Epithelial cell of esophagus (primary cell): Measurements from ENCODE around the gene HIVEP1.
A peak's percentile ranks its signal among the peaks of the same experiment; 100 is the strongest.

Source experiments
- DNase-seq: peaks from one replicate; pipeline ENCODE4 v3.0.0; 2010; ENCODE audit warnings: low read depth
- H3K4me3 ChIP-seq: 2 replicates; pipeline ENCODE4 v1.5.1; 2011; ENCODE audit warnings: mild to moderate bottlenecking, low read length, control low read depth
- CTCF ChIP-seq: IDR thresholded peaks from 2 replicates; pipeline ENCODE4 v1.5.1; 2011; ENCODE audit warnings: low read depth, mild to moderate bottlenecking, low read length, control low read depth, inconsistent platforms; ENCODE audit not compliant: insufficient read depth; ENCODE audit errors: missing control alignments

Gene HIVEP1

GRCh38 chr6:12001706-12002435, 10.2 kb upstream of the HIVEP1 start:
- H3K4me3 ChIP-seq = no peak overlapping the region
- no peak for DNase-seq
- no peak for TF ChIP-seq CTCF

- no peak for DNase-seq
- TF ChIP-seq CTCF = no peak
- no peak overlapping the region for H3K4me3 ChIP-seq
Measured at GRCh38 chr6:12007473-12007872, 4.6 kb upstream of the HIVEP1 start.

DNA sequence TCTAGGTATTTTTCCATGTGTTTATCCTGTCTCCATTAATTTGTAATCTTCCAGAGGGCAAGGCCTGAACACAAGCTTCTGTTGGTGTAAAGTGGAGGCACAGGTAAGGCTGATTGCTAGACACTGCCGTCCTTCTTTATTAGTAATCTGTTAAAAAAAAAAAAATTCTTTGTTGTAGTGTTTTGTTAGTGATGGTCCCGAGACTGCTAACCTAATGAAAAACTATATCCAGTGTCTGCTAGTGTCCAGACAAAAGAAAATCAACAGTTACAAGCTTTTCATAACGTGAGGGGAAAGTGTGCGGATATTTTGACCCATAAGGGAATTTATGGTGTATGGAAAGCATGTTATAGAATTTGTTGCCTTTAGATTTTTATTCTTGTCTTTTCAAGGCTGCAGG, 4.2 kb upstream of the HIVEP1 start:
- TF ChIP-seq CTCF = no peak
- DNase-seq = no peak
- peak overlapping the region; percentile 63 for H3K4me3 ChIP-seq

DNA sequence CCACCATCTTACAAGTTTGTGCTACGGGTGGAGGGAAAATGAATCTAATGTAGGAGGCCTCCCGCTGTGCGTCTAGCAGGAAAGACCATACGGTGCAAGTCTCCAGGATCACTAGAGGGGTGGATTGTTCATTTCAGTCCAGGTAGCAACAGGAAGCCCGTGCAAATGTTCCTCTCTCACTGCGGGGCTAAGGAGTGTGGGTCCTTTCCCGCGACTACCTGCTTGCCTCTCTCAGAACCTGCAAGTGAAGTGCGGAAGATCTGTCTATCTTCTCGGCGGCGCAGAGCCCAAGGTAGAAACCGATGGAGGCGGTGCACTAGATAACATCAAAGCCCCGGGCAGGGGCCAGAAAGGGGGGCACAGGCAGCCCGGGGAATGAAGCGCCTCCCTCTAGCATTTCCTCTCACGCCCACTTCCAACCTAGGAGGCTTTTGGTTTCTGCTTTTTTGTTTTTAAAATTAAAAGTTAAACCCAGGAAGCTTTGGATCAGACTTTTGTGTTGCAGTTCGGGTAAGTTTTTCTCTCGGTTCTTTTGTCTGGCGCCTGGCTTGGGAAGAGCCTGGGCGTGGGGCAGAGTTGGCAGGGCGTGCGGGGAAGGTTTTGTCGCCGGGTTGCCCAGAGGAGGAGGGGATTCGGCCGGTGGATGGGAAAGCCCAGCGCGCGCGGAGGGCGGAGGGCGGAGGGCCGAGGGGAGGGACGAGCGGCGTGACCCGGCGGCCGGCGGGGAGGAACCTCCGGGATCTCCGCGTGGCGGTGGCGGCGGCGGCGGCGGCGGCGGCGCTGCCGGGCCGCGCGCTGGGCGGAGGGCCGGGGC, 3.5 kb upstream of the HIVEP1 start:
- peak overlapping the region; percentile 63 for H3K4me3 ChIP-seq
- peak; percentile 70 for DNase-seq
- no peak for TF ChIP-seq CTCF

GRCh38 chr6:12009180-12009685, 2.9 kb upstream of the HIVEP1 start:
- TF ChIP-seq CTCF = no peak
- no peak for DNase-seq
- peak overlapping the region; percentile 72 for H3K4me3 ChIP-seq

DNA sequence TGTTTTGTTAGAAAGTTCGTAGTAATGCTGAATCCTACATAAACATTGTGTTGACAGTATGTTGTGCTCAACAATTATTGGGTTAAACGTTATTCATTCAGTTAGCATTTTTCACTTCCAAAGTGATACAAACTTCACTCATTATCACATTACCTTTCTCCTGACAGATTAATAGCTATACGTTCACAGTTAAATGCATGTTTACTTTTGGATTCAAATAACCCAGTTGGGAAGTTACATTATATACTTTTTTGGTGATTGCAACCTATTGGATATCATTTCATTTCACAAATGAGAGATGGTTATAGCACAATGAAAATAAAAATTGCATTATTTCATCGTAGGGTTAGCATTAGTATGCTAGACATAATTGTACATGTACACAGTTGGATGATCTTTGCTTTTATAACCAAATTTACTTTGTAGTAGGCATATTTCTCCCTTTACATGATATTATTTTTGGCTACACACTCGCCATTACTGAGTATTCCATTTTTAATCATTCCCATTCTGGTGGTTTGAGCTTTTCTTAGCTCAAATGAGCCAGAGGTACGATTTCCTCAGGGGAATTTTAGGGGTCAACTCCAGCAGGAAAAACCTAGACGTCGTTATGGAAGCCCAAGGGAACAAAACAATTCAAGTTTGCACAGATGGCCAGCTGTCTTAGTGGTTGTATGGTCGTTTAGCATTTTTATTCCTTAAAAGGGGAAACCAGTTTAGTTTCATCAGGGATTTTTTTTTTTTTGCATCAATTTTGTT, 2.1 kb upstream of the HIVEP1 start:
- TF ChIP-seq CTCF = no peak
- DNase-seq = no peak
- H3K4me3 ChIP-seq = peak overlapping the region; percentile 72
